HepG2 (cell line): ENCODE data around the gene SNX11. TPM values are rescaled to one million over a fixed set of nuclear protein-coding genes. Genes with fewer than 3 reads are reported as not detected.

ENCODE experiments used
- EP300 ChIP-seq, 3 experiments: sonication (generic) in 1 of 3; formaldehyde crosslinking in 1 of 3; IDR thresholded peaks; 2 replicates each; pipeline versions ENCODE4 v1.5.1 to v1.6.1; 2011 to 2020; ENCODE audit warnings: low read depth in 2 of 3, low read length in 2 of 3, borderline replicate concordance in 1 of 3, improper control_type of control experiment in 1 of 3, mild to moderate bottlenecking in 1 of 3, missing genetic modification reagents in 1 of 3, moderate library complexity in 1 of 3
- IKZF1 ChIP-seq: fragments of 450-650 bp; IDR thresholded peaks from 2 replicates; pipeline ENCODE4 v1.7.1; 2016
- IKZF5 ChIP-seq: IDR thresholded peaks from 2 replicates; pipeline ENCODE4 v1.6.1; 2018; ENCODE audit warnings: missing genetic modification reagents, mild to moderate bottlenecking, missing compliant biosample characterization
- IRF2 ChIP-seq: IDR thresholded peaks from 2 replicates; pipeline ENCODE4 v1.6.1; 2018; ENCODE audit warnings: missing genetic modification reagents, missing compliant biosample characterization
- NFYC ChIP-seq: IDR thresholded peaks from 2 replicates; pipeline ENCODE4 v1.6.1; 2016; ENCODE audit warnings: missing genetic modification reagents, missing compliant biosample characterization
- PLSCR1 ChIP-seq: sonication (generic); formaldehyde crosslinking; IDR thresholded peaks from 2 replicates; pipeline ENCODE4 v1.5.0; 2020; ENCODE audit warnings: missing genetic modification reagents, mild to moderate bottlenecking, borderline replicate concordance
- THAP9 ChIP-seq: sonication (generic); formaldehyde crosslinking; IDR thresholded peaks from 2 replicates; pipeline ENCODE4; 2020; ENCODE audit warnings: missing genetic modification reagents, mild to moderate bottlenecking, borderline replicate concordance
- ZKSCAN5 ChIP-seq: sonication (generic); formaldehyde crosslinking; IDR thresholded peaks from 2 replicates; pipeline ENCODE4 v1.5.1; 2020; ENCODE audit warnings: mild to moderate bottlenecking, missing genetic modification reagents
- ZNF275 ChIP-seq: sonication (generic); formaldehyde crosslinking; IDR thresholded peaks from 2 replicates; pipeline ENCODE4 v1.8.0; 2022; ENCODE audit warnings: missing genetic modification reagents, mild to moderate bottlenecking, inconsistent platforms, borderline replicate concordance
- polyA plus RNA-seq, 8 experiments: library from polyadenylated mRNA; depleted of rRNA in 3 of 8; stranded (reverse) in 7 of 8; unstranded in 1 of 8; fragments of >200 nt; fragmentation: Illumina TruSeq in 4 of 8; extraction: Trizol in 4 of 8; gene quantifications; 2 replicates each; pipeline versions ENCODE4 v1.2.1 to v1.2.3, GENCODE V29; 2011 to 2016; ENCODE audit warnings: low read depth in 4 of 8, missing spikeins in 1 of 8, mixed read lengths in 1 of 8; ENCODE audit not compliant: insufficient read depth in 1 of 8
- total RNA-seq, 5 experiments: library from RNA; depleted of rRNA; stranded (reverse); fragments of >200 nt; fragmentation: Illumina TruSeq; extraction: Trizol; gene quantifications; 2 replicates each; pipeline ENCODE4 v1.2.3, GENCODE V29; 2016; ENCODE audit warnings: low read depth in 1 of 5

Gene SNX11
- total and polyA plus RNA-seq, 2 of the 13 experiments (the other 11 are each of a cell fraction or from before 2014, with no cell fraction given) = 12.9 to 14.0 TPM

GRCh38 chr17:48129981-48130380, 22.4 kb downstream of the SNX11 start (continued):
- TF ChIP-seq THAP9 (CRISPR knock-in tag) = no peak
- TF ChIP-seq ZKSCAN5 = no peak
- no peak for TF ChIP-seq IRF2 (CRISPR knock-in tag)
- TF ChIP-seq PLSCR1 (CRISPR knock-in tag) = no peak
- no peak for TF ChIP-seq EP300 (IDR thresholded peaks at IDR 0.05; ENCODE audit: low read depth in 2 of 2, low read length in 2 of 2)
- no peak for TF ChIP-seq EP300 (CRISPR knock-in tag; IDR thresholded peaks at IDR 0.05; ENCODE audit: borderline replicate concordance)
- TF ChIP-seq NFYC = no peak
- TF ChIP-seq IKZF5 (CRISPR knock-in tag) = no peak
- no peak for TF ChIP-seq ZNF275 (CRISPR knock-in tag)
- no peak for TF ChIP-seq IKZF1
